Keratinocyte (primary cell): ENCODE results near the gene C1QL3.
A peak's percentile ranks its signal among the peaks of the same experiment; 100 is the strongest.

Experiments
- CTCF ChIP-seq, 3 experiments: IDR thresholded peaks in 1 of 3; conservative IDR thresholded peaks in 1 of 3; optimal IDR thresholded peaks in 1 of 3; 2 replicates in 2 of 3; 3 replicates in 1 of 3; pipeline versions ENCODE3 to v1.5.1; 2011; ENCODE audit warnings: low read length in 3 of 3, mild to moderate bottlenecking in 3 of 3, moderate library complexity in 2 of 3, control low read depth in 1 of 3, inconsistent platforms in 1 of 3; ENCODE audit not compliant: insufficient read depth in 2 of 3; ENCODE audit errors: extremely low read depth in 1 of 3
- EZH2 ChIP-seq: IDR thresholded peaks from one replicate; pipeline ENCODE4 v1.6.1; 2012; ENCODE audit warnings: inconsistent platforms, mild to moderate bottlenecking, low read length, moderate library complexity

- TF ChIP-seq EZH2 = peak; percentile 68
- no peak for TF ChIP-seq CTCF (optimal IDR thresholded peaks at IDR 0.05 in 1 of 3, IDR thresholded peaks at IDR 0.05 in 1 of 3, conservative IDR thresholded peaks at IDR 0.05 in 1 of 3; ENCODE audit: extremely low read depth in 1 of 3, insufficient read depth in 2 of 3, low read length in 3 of 3)
Observed at GRCh38 chr10:16519250-16519907, 2.3 kb downstream of the C1QL3 start.
